CD4-positive, CD25-positive, alpha-beta regulatory T cell (primary cell): ENCODE data around the gene ZNF705A. TPM values are rescaled to one million over a fixed set of nuclear protein-coding genes. Genes with fewer than 3 reads are reported as not detected.
"Not testable (repeated sequence)": the region's sequence is repeated elsewhere in the genome, so short reads cannot be mapped to it uniquely, and the experiment has no call there.

ENCODE experiments used
- ATAC-seq, 2 donors: fragments of 150-1000 bp; cut with Tn5 transposase; one replicate each; pipeline ENCODE4 v1.10.0; 2021; ENCODE audit warnings: low read depth in 2 of 2, moderate number of reproducible peaks in 2 of 2, moderate library complexity in 1 of 2
- DNase-seq, 3 donors: peaks; one replicate each; pipeline versions ENCODE4 v3.0.0 to v3.0.0-alpha.2; 2012 to 2022; ENCODE audit warnings: mixed read lengths in 1 of 3
- H3K27ac ChIP-seq: one replicate; pipeline ENCODE4 v1.7.0; 2013; ENCODE audit warnings: mild to moderate bottlenecking, low read length; ENCODE audit not compliant: insufficient read depth, poor library complexity, severe bottlenecking
- H3K27me3 ChIP-seq: one replicate; pipeline ENCODE4 v1.7.0; 2013; ENCODE audit warnings: low read length; ENCODE audit not compliant: control insufficient read depth, insufficient read depth
- H3K36me3 ChIP-seq: one replicate; pipeline ENCODE4 v1.7.0; 2013; ENCODE audit warnings: mild to moderate bottlenecking, low read length, moderate library complexity; ENCODE audit not compliant: control insufficient read depth, insufficient read depth
- H3K4me1 ChIP-seq: 2 replicates; pipeline ENCODE4 v1.7.0; 2013; ENCODE audit warnings: mild to moderate bottlenecking, low read length; ENCODE audit not compliant: insufficient read depth, control insufficient read depth, poor library complexity, severe bottlenecking
- H3K4me3 ChIP-seq: one replicate; pipeline ENCODE4 v1.7.0; 2013; ENCODE audit warnings: low read depth, mild to moderate bottlenecking, low read length, moderate library complexity
- H3K9me3 ChIP-seq, 2 experiments: 1 replicate in 1 of 2; 2 replicates in 1 of 2; pipeline ENCODE4 v1.7.0; 2013; ENCODE audit warnings: low read length in 2 of 2, mild to moderate bottlenecking in 1 of 2, moderate library complexity in 1 of 2; ENCODE audit not compliant: control insufficient read depth in 2 of 2
- H3K27ac Mint-ChIP-seq, 3 donors: one replicate each; pipeline ENCODE4 v1.8.0; 2020 to 2022; ENCODE audit warnings: mild to moderate bottlenecking in 3 of 3, mixed read lengths in 3 of 3, moderate library complexity in 2 of 3
- H3K27me3 Mint-ChIP-seq: one replicate; pipeline ENCODE4 v1.8.0; 2022; ENCODE audit warnings: mild to moderate bottlenecking, mixed read lengths
- H3K36me3 Mint-ChIP-seq: one replicate; pipeline ENCODE4 v1.8.0; 2020; ENCODE audit warnings: mixed read lengths
- H3K4me1 Mint-ChIP-seq, 4 donors: one replicate each; pipeline ENCODE4 v1.8.0; 2020 to 2022; ENCODE audit warnings: mixed read lengths in 4 of 4, mild to moderate bottlenecking in 1 of 4
- H3K4me3 Mint-ChIP-seq, 4 donors: one replicate each; pipeline ENCODE4 v1.8.0; 2020 to 2022; ENCODE audit warnings: mild to moderate bottlenecking in 4 of 4, mixed read lengths in 4 of 4, moderate library complexity in 3 of 4
- H3K9me3 Mint-ChIP-seq, 7 donors: one replicate each; pipeline ENCODE4 v1.8.0; 2020 to 2022; ENCODE audit warnings: mixed read lengths in 7 of 7, mild to moderate bottlenecking in 3 of 7, moderate library complexity in 2 of 7
- polyA plus RNA-seq, 4 donors: library from polyadenylated mRNA; unstranded; fragments of 300-500 nt; fragmentation: Illumina TruSeq; gene quantifications; one replicate each; pipeline ENCODE4 v1.2.3, GENCODE V29; 2021
- total RNA-seq: library from RNA; stranded (reverse); gene quantifications from one replicate; pipeline ENCODE4 v1.2.3, GENCODE V29; 2022

The ZNF705A gene
- total and polyA plus RNA-seq, 5 donors from 2014 or later = not detected

DNA sequence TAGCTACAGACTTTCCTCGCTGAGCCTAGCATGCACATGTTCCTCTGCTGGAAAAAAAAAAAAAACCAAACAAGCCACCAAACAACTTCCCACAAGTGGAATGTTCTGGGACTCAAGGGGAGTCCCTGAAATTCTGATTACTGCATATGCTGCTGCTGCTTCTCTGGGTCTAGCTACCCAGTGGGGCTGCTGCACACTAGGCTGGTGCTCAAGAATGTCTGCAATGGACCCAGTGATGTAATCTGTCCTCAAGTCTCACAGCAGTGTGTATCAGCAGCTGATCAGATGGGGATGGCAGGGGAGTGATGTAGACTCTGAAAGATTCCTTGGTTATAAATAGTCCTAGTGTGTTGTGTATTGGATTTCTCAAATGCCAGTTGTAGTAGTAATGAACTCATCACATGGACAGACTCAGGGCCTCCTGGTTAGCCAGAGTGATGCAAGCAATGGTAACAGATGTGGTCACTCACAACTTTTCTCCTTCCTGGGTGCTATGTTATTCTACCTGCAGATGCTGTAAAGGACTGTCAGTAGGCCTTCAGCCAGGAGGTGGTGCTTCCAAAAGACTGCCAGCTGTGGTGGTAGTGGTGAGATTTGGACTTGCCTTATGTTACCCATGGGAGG, 41.0 kb downstream of the ZNF705A start:
- H3K27ac Mint-ChIP-seq = peak overlapping the region in 1 of 3 donors; percentile 42
- not testable (repeated sequence) for H3K36me3 ChIP-seq, H3K4me1 ChIP-seq, DNase-seq, H3K9me3 Mint-ChIP-seq, H3K9me3 ChIP-seq, H3K4me3 ChIP-seq, H3K4me3 Mint-ChIP-seq, H3K27ac ChIP-seq, H3K27me3 ChIP-seq, ATAC-seq, H3K27me3 Mint-ChIP-seq
- H3K4me1 Mint-ChIP-seq = peaks cover 0 to 15% (median 3%) of the 10 kb centered on the region in 4 donors
- peaks cover 23% of the 10 kb centered on the region for H3K36me3 Mint-ChIP-seq

DNA sequence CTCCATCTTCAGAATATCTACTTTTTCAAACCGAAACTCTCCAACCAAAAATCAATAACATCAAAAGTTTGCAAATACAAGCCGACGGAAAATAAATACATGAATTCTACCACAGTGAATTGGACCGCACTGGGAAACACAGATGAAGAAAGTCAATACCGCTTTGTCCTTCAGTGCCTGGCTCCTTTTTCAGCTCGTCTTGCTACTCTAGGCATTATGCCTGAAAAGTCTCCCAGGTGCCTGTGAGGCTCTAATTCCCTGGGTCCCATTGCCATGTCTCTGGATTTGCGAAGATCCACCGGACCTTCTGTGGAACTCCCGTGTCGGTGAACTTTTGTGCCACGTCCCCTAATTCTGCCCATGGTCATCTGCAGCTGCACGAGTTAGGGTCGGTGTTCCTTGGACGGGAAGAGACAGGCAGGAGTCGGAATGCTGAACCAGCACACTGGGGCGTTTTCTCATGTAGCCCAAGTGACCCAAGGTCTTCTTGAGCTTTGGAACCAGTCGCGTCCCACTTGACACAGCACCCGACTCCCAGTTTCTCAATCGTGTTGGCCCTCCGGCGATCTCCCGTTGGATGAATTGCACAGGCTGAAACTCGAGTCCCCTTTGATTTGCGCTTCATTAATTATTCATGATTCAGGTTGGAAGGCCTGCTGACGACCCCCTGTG, 62.0 kb downstream of the ZNF705A start:
- not testable (repeated sequence) for H3K27ac Mint-ChIP-seq, H3K4me3 ChIP-seq, H3K27me3 ChIP-seq, H3K36me3 Mint-ChIP-seq, H3K27ac ChIP-seq, ATAC-seq, H3K9me3 ChIP-seq, DNase-seq, H3K4me3 Mint-ChIP-seq, H3K36me3 ChIP-seq, H3K4me1 Mint-ChIP-seq, H3K9me3 Mint-ChIP-seq, H3K4me1 ChIP-seq
- peaks cover 14% of the 10 kb centered on the region for H3K27me3 Mint-ChIP-seq

DNA sequence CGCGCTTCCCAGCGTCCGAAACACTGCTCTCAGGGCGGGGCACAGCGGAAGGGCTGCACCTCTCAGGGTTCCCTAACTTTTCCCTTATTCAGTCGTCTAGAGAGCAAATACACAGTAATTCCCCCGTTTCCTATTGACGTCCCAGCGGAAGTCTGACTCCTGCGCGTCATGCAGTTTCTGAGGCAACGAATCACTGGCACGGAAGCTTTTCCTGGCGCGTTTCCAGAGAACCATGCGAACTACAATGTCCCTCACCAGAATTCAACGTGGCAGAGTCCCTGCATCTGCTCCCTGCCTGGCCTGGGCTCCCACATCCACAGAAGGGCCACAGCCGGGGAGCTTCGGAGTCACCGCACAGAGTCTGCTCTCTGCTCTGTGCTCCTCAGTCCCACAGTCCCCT, 64.6 kb downstream of the ZNF705A start:
- not testable (repeated sequence) for ATAC-seq, DNase-seq

DNA sequence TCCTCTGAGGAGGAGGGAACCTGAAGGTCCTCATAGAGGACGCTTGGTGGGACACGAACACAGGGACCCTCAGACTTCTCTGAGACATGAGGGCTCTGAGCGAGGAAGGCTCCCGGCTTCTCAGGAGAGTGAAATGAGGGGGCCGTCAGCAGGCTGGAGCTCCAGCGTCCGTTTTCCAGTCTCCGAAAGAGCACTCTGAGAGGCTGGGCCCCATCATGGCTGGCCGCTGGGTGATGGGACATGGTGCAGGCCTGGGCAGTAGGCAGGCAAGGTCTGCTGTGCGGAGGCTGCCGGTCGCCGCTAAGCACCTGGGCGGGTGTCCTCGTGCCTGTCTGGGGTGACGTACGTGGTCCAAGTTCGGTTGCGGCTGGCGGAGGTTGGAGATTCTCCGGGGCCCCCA, 65.0 kb downstream of the ZNF705A start:
- not testable (repeated sequence) for H3K4me1 ChIP-seq, H3K27ac Mint-ChIP-seq, H3K9me3 Mint-ChIP-seq, H3K9me3 ChIP-seq, ATAC-seq, H3K27me3 Mint-ChIP-seq, DNase-seq, H3K4me3 ChIP-seq, H3K4me1 Mint-ChIP-seq, H3K36me3 ChIP-seq, H3K4me3 Mint-ChIP-seq, H3K27ac ChIP-seq, H3K27me3 ChIP-seq, H3K36me3 Mint-ChIP-seq

More for the DNA sequence above, 64.6 kb downstream of the ZNF705A start:
- not testable (repeated sequence) for H3K27ac ChIP-seq, H3K27me3 Mint-ChIP-seq, H3K4me1 Mint-ChIP-seq, H3K4me3 ChIP-seq, H3K4me1 ChIP-seq, H3K9me3 ChIP-seq, H3K27ac Mint-ChIP-seq, H3K4me3 Mint-ChIP-seq, H3K9me3 Mint-ChIP-seq, H3K27me3 ChIP-seq, H3K36me3 Mint-ChIP-seq, H3K36me3 ChIP-seq

DNA sequence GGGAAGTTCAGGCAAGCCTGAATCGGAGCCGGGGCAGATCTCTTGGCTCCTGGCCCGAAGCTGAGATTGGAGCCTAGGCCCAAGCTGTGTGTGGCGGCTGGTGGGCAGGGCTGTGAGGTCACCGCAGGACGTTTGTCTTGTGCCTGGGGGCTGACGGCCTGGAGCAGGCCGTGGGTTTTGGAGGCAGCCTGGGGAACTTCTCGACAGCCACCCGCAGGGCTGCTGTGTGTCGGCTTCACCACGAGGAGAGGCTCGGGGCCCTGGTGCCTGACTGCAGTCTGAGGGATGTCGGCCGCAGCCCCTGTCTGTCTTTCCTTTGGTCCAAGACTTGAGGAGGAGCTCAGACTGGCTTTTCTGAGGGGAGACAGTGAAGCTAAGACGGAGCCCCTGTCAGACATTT, 65.5 kb downstream of the ZNF705A start:
- H3K27me3 Mint-ChIP-seq, H3K27ac ChIP-seq, H3K36me3 ChIP-seq, H3K27me3 ChIP-seq, H3K4me3 ChIP-seq, H3K9me3 ChIP-seq, ATAC-seq, H3K27ac Mint-ChIP-seq, H3K4me3 Mint-ChIP-seq, H3K4me1 ChIP-seq, H3K4me1 Mint-ChIP-seq, H3K36me3 Mint-ChIP-seq, H3K9me3 Mint-ChIP-seq, DNase-seq: not testable (repeated sequence)

DNA sequence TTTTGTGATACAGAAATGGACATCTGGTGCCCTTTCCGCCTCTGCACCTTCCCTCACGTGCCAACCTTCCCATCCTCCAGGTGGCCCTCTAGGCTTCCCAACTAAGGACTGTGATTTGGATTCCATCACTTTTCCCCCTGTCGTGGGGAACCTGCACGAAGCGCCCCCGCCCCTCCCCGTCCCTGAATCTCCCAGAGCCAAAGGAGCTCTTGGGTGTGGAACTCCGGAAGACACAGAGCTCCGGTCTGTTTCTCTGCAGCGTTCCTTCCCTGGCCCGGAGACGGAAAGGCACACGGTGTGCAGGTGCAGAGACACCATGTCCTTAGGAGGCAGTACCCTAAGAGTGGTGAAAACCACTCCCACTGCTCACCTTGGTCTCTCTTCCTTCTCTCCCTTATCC, 66.8 kb downstream of the ZNF705A start:
- H3K4me1 ChIP-seq, DNase-seq, H3K9me3 ChIP-seq, H3K4me3 Mint-ChIP-seq, H3K9me3 Mint-ChIP-seq, H3K36me3 ChIP-seq, H3K4me1 Mint-ChIP-seq, H3K36me3 Mint-ChIP-seq, ATAC-seq, H3K27ac Mint-ChIP-seq, H3K27me3 ChIP-seq, H3K27ac ChIP-seq, H3K4me3 ChIP-seq, H3K27me3 Mint-ChIP-seq: not testable (repeated sequence)

DNA sequence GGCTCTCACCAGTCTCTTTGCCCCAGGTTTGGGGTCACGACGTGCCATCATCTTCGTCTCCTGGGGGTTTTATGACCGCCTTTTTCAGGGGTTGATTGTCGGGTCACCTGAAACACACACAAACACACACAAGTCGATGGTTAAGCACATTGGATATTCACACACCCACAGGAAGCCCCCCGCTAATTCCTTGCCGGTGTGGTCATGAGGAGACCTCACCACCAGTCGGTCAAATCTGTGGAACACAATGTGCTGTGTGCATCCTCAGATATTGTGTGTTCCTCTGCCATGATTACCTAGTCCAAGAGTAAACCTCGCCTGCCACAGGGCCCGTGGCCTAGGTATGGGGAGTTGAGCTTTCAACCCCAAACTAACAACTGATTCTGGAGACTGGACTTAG, 68.0 kb downstream of the ZNF705A start:
- not testable (repeated sequence) for H3K36me3 Mint-ChIP-seq, DNase-seq, H3K27me3 ChIP-seq, H3K4me3 ChIP-seq, H3K27ac ChIP-seq, H3K27me3 Mint-ChIP-seq, H3K4me1 ChIP-seq, H3K9me3 Mint-ChIP-seq, H3K4me3 Mint-ChIP-seq, H3K9me3 ChIP-seq, H3K27ac Mint-ChIP-seq, ATAC-seq, H3K36me3 ChIP-seq
- H3K4me1 Mint-ChIP-seq = peaks cover 0 to 11% (median 0%) of the 10 kb centered on the region in 4 donors

DNA sequence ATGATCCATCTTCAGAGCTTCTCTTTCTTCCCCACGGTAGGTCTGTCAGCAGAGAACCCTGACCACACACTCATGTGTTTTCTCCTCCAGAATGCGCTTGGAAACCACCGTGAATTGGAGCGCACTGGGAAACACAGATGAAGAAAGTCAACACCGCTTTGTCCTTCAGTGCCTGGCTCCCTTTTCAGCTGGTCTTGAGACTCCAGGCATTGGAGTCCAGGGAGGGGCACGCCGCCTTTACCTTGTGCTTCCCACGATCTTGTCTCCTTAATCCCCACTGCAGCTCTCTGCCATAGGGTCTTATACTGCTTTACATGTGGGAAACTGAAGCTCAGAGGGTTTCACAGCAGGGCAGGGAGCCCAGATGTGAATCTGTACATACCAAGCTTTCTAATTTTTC, 69.5 kb downstream of the ZNF705A start:
- Histone ChIP-seq H3K27me3 (no peaks in the 10 kb centered on the region), H3K4me1 (no peaks in the 10 kb centered on the region), H3K4me3 (no peak overlapping the region), H3K27ac (no peak overlapping the region), H3K36me3 (no peaks in the 10 kb centered on the region), H3K9me3 (no peaks in the 10 kb centered on the region)
- Mint-ChIP-seq H3K27ac (peak overlapping the region in 1 of 3 donors; percentile 92), H3K4me3 (peak overlapping the region in 1 of 4 donors; percentile 83), H3K27me3 (no peaks in the 10 kb centered on the region), H3K4me1 (peaks cover 0 to 20% (median 0%) of the 10 kb centered on the region in 4 donors), H3K36me3 (no peaks in the 10 kb centered on the region), H3K9me3 (no peaks in the 10 kb centered on the region)
- DNase-seq (no peak), ATAC-seq (no peak)
